ENCODE data around the gene ASIC4. TPM values are rescaled to one million over a fixed set of nuclear protein-coding genes. Genes with fewer than 3 reads are reported as not detected.
A peak's percentile ranks its signal among the peaks of the same experiment; 100 is the strongest.

Gene ASIC4
- total RNA-seq, 4 donors from 2014 or later = not detected

- WGBS = 63% methylated on average over 8 of the region's 8 CpGs
- H3K9me3 ChIP-seq = no peaks in the 10 kb centered on the region
- H3K27ac ChIP-seq (replicated peaks in 1 of 4) = peak overlapping the region in 3 of 4 donors; percentile 22 to 72 (median 29)
- peaks cover 14 to 32% (median 29%) of the 10 kb centered on the region in 4 donors for H3K4me1 ChIP-seq
- no peak for DNase-seq (ENCODE audit: extremely low spot score)
- H3K27me3 ChIP-seq = peaks cover 0 to 45% (median 9%) of the 10 kb centered on the region in 4 donors
- no peak overlapping the region for H3K4me3 ChIP-seq
- intact Hi-C loops (cut with DNase I) = no loop called here
- H3K36me3 ChIP-seq = peaks cover 20 to 95% (median 56%) of the 10 kb centered on the region in 4 donors
- TF ChIP-seq CTCF (IDR thresholded peaks at IDR 0.05) = no peak
- no peak for TF ChIP-seq EP300 (IDR thresholded peaks at IDR 0.05)
- TF ChIP-seq POLR2A (IDR thresholded peaks at IDR 0.05; ENCODE audit: low read depth) = no peak
- TF ChIP-seq POLR2AphosphoS5 (IDR thresholded peaks at IDR 0.05) = no peak
These were observed 27.8 kb upstream of the ASIC4 start for GRCh38 chr2:219486380-219486959.

GRCh38 chr2:219488149-219488843 is 26.0 kb upstream of the ASIC4 start:
- peaks cover 7 to 93% (median 53%) of the 10 kb centered on the region in 4 donors for H3K36me3 ChIP-seq
- peaks cover 14 to 26% (median 17%) of the 10 kb centered on the region in 4 donors for H3K4me1 ChIP-seq
- peaks cover 0 to 44% (median 7%) of the 10 kb centered on the region in 4 donors for H3K27me3 ChIP-seq
- peak overlapping the region in 3 of 4 donors; percentile 48 to 99 (median 53) for H3K27ac ChIP-seq (replicated peaks in 1 of 4)
- WGBS = 99% methylated on average over 12 of the region's 17 CpGs
- no peak for DNase-seq (ENCODE audit: extremely low spot score)
- intact Hi-C loops (cut with DNase I) = no loop called here
- TF ChIP-seq POLR2A (IDR thresholded peaks at IDR 0.05; ENCODE audit: low read depth) (no peak), CTCF (IDR thresholded peaks at IDR 0.05) (no peak), POLR2AphosphoS5 (IDR thresholded peaks at IDR 0.05) (no peak), EP300 (IDR thresholded peaks at IDR 0.05) (no peak)
- no peak overlapping the region for H3K4me3 ChIP-seq
- H3K9me3 ChIP-seq = no peaks in the 10 kb centered on the region

GRCh38 chr2:219488844-219489194 is 25.5 kb upstream of the ASIC4 start:
- intact Hi-C loops (cut with DNase I) = no loop called here

GRCh38 chr2:219489315-219489714 is 25.0 kb upstream of the ASIC4 start:
- no peak overlapping the region for H3K4me3 ChIP-seq
- WGBS = 91% methylated on average over 9 of the region's 9 CpGs
- no peak for TF ChIP-seq CTCF (IDR thresholded peaks at IDR 0.05)
- no peak for TF ChIP-seq POLR2AphosphoS5 (IDR thresholded peaks at IDR 0.05)
- no peak for TF ChIP-seq EP300 (IDR thresholded peaks at IDR 0.05)
- TF ChIP-seq POLR2A (IDR thresholded peaks at IDR 0.05; ENCODE audit: low read depth) = no peak
- H3K27me3 ChIP-seq = peaks cover 0 to 34% (median 2%) of the 10 kb centered on the region in 4 donors
- intact Hi-C loops (cut with DNase I) = no loop called here
- H3K36me3 ChIP-seq = peaks cover 7 to 91% (median 50%) of the 10 kb centered on the region in 4 donors
- peak overlapping the region in 3 of 4 donors; percentile 48 to 99 (median 53) for H3K27ac ChIP-seq (replicated peaks in 1 of 4)
- no peak for DNase-seq (ENCODE audit: extremely low spot score)
- H3K9me3 ChIP-seq = no peaks in the 10 kb centered on the region
- H3K4me1 ChIP-seq = peaks cover 9 to 26% (median 15%) of the 10 kb centered on the region in 4 donors

More at GRCh38 chr2:219488844-219489194, 25.5 kb upstream of the ASIC4 start:
- peaks cover 7 to 93% (median 51%) of the 10 kb centered on the region in 4 donors for H3K36me3 ChIP-seq
- TF ChIP-seq POLR2AphosphoS5 (IDR thresholded peaks at IDR 0.05) = no peak
- no peak for TF ChIP-seq POLR2A (IDR thresholded peaks at IDR 0.05; ENCODE audit: low read depth)
- TF ChIP-seq CTCF (IDR thresholded peaks at IDR 0.05) = no peak
- TF ChIP-seq EP300 (IDR thresholded peaks at IDR 0.05) = no peak
- peak overlapping the region in 3 of 4 donors; percentile 48 to 99 (median 53) for H3K27ac ChIP-seq (replicated peaks in 1 of 4)
- H3K9me3 ChIP-seq = no peaks in the 10 kb centered on the region
- H3K4me3 ChIP-seq = no peak overlapping the region
- no peak for DNase-seq (ENCODE audit: extremely low spot score)
- peaks cover 0 to 39% (median 5%) of the 10 kb centered on the region in 4 donors for H3K27me3 ChIP-seq
- H3K4me1 ChIP-seq = peaks cover 14 to 26% (median 15%) of the 10 kb centered on the region in 4 donors
- WGBS = 78% methylated on average over 14 of the region's 14 CpGs

All from esophagus muscularis mucosa (tissue), 4 donors.